ENCODE data around the gene CPNE7. TPM values are rescaled to one million over a fixed set of nuclear protein-coding genes. Genes with fewer than 3 reads are reported as not detected.

CPNE7 gene
- total and polyA plus RNA-seq, 10 of the 15 experiments (the other 5 are each of a cell fraction or from before 2014, with no cell fraction given), result 0.29 to 46.9 (median 17.5) TPM

GRCh38 chr16:89555265-89555664 lies 20.3 kb upstream of the CPNE7 start:
- Histone ChIP-seq H3K9ac (ENCODE audit: control insufficient read depth, insufficient read depth, low read length) (no peak overlapping the region), H3K9me3 (replicated peaks; ENCODE audit: control insufficient read depth, insufficient read depth, low read length) (no peaks in the 10 kb centered on the region), H3K27ac (ENCODE audit: control insufficient read depth, insufficient read depth) (no peak overlapping the region), H3K4me2 (ENCODE audit: control insufficient read depth, insufficient read depth) (no peak overlapping the region), H3K79me2 (ENCODE audit: control insufficient read depth, insufficient read depth, low read length) (peaks cover 2% of the 10 kb centered on the region), H3K27me3 (replicated peaks in 1 of 2; ENCODE audit: control insufficient read depth in 2 of 2, insufficient read depth in 2 of 2, low read length in 1 of 2) (no peaks in the 10 kb centered on the region), H4K20me1 (ENCODE audit: control insufficient read depth, insufficient read depth) (no peaks in the 10 kb centered on the region), H3K4me1 (ENCODE audit: control insufficient read depth, insufficient read depth, low read length) (no peaks in the 10 kb centered on the region), H2AFZ (ENCODE audit: control insufficient read depth, low read depth, low read length) (no peak overlapping the region), H3K4me3 (no peak overlapping the region), H3K36me3 (ENCODE audit: control insufficient read depth in 2 of 2, insufficient read depth in 2 of 2, low read length in 1 of 2) (no peaks in the 10 kb centered on the region; a peak in 2 of 4 replicates)
- in situ Hi-C loops (cut with MboI) (loop anchor here (5.0 kb wide), 1 partner anchor 223 kb away; no protein-coding TSS in a partner anchor), intact Hi-C loops (cut with micrococcal nuclease; ENCODE audit: unreplicated experiment) (loop anchor here (5.0 kb wide), 1 partner anchor 313 kb away; no protein-coding TSS in a partner anchor)
- WGBS (ENCODE audit: insufficient coverage, insufficient replicate concordance, low lambda C conversion rate, missing lambda C conversion rate), result 98% methylated on average over 15 of the region's 16 CpGs
- RAD21 ChIA-PET (ENCODE audit: unreplicated experiment), result no interaction called here
- DNase-seq (ENCODE audit: low read depth, low spot score), result no peak
- no TSS peak for BruUV-seq (replicated peaks)
- POLR2A ChIA-PET, result interaction anchor here (0.7 kb wide), 1 partner anchor 9 kb away, joined by 3 read pairs; no protein-coding TSS in a partner anchor
- no peak for TF ChIP-seq EGR1 (IDR thresholded peaks at IDR 0.05; ENCODE audit: borderline replicate concordance in 1 of 2, low read depth in 2 of 2, low read length in 2 of 2)
- no peak for TF ChIP-seq MYB (IDR thresholded peaks at IDR 0.05; ENCODE audit: borderline replicate concordance, low read depth, low read length)
- no peak for TF ChIP-seq SPI1 (IDR thresholded peaks at IDR 0.05; ENCODE audit: borderline replicate concordance, insufficient read depth, low read depth, low read length)
- TF ChIP-seq TAF1 (IDR thresholded peaks at IDR 0.05; ENCODE audit: borderline replicate concordance, low read depth, low read length), result no peak
- TF ChIP-seq BCL11A (IDR thresholded peaks at IDR 0.05; ENCODE audit: low read depth, low read length), result no peak
- TF ChIP-seq, protein P1, sequence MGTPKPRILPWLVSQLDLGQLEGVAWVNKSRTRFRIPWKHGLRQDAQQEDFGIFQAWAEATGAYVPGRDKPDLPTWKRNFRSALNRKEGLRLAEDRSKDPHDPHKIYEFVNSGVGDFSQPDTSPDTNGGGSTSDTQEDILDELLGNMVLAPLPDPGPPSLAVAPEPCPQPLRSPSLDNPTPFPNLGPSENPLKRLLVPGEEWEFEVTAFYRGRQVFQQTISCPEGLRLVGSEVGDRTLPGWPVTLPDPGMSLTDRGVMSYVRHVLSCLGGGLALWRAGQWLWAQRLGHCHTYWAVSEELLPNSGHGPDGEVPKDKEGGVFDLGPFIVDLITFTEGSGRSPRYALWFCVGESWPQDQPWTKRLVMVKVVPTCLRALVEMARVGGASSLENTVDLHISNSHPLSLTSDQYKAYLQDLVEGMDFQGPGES (IDR thresholded peaks at IDR 0.05), result no peak
- no peak for ATAC-seq
- SMC1A ChIA-PET (ENCODE audit: uncharacterized antibody, unreplicated experiment), result no interaction called here
- no peak for FAIRE-seq
- CTCF ChIA-PET, result interaction anchor here (1.5 kb wide), 1 partner anchor 48 kb away, joined by 5 read pairs; no protein-coding TSS in a partner anchor

Measured in GM12878 (cell line).